ENCODE data around the gene ANKRD10. TPM values are rescaled to one million over a fixed set of nuclear protein-coding genes. Genes with fewer than 3 reads are reported as not detected.
A peak's percentile ranks its signal among the peaks of the same experiment; 100 is the strongest.
"Not testable (repeated sequence)": the region's sequence is repeated elsewhere in the genome, so short reads cannot be mapped to it uniquely, and the experiment has no call there.

The ANKRD10 gene
- polyA plus RNA-seq, 3 donors = 212 to 240 (median 214) TPM

DNA sequence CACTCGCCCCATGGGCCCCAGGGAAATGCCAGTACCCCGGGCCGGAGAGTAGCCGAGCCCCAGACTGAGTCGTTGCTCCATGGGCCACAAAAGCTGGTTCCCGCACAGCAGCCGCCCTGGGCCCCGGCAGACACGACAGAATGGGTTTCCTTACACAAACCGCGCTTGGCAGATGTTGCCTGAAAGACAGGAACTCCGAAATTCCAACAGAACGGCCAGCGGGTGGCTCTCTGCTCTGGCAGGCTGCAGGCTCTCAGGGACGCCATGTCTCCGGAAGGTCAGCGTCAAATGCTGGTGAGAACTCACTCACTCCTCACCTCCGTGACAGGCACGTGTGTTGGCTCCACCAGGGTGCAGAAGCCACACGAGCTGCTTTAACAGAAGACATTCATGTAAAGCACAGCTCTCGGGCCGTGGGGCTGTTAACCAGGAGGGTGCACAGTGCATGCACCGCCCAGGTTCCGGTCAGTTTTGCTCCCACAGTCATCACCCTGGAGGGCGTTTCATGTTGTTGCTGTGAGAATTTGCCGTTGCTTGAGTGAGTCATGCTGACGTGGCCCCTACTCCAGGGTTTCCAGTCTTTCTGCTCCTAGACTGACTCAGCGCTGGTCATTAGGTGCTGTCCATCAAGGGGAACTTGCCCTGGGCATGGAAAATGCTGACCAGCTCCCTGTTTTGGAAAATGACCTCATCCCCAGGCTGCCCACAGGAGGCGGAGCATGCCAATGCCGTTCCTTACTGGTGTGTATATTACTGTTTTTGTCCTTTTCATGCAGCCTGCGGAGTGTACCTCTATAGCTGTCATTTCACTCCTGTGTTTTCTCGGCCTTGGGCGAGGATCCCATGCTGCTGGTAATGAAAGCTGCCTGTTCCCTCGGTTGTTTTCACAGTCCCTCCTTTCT lies 44.8 kb downstream of the ANKRD10 start:
- peak; percentile 41 to 56 (median 54) for DNase-seq (ENCODE audit: low read depth in 3 of 3, low spot score in 2 of 3)

DNA sequence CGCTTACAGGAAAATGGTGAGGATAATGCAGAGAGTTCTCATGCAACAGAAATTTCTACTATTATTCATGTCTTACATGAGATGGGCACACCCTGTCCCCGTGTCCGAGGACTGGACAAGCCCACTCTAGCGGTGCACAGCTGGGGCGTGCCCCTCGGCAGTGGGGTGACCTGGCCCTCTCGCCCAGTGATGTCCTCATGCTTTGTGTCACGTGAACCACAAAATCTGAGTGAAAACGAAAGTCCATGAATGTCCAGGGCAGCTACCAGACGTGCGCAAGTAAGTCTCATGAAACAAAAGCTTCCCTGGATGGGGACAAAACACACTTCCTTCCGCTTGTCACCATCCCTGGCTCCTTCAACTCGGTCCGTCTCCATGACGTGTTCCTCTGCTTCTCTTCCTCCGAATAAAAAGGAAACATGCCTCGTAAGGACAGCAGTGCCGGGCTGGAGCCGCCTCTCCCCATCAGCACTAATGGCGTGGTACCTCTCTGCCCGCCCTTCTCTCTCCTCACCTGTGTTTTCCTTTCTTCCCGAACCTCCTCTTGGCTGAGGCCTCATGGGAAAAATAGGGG lies 45.6 kb downstream of the ANKRD10 start:
- no peak for DNase-seq (ENCODE audit: low read depth in 3 of 3, low spot score in 2 of 3)

GRCh38 chr13:110868720-110869119 lies 46.1 kb downstream of the ANKRD10 start:
- no peak for DNase-seq (ENCODE audit: low read depth in 3 of 3, low spot score in 2 of 3)

DNA sequence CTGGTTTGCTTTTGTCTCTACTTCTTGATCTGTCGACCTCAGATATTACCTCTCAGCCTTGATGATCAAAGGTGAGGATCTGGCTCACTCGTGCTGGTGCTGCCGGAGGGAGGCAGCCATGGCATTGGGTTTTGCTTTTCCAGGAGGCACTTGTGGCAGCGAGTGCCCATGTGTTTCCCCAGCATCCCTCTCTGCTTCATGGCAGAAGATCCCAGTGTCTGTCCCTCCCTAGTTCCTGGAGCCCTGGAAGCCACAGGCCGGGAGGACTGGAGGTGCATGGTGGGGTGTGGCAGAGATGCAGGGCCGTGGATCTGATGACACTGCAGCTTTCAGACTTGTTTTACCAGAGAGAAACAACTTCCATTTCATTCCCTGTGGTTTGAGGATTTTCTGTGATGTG lies 47.5 kb downstream of the ANKRD10 start:
- DNase-seq (ENCODE audit: low read depth in 3 of 3, low spot score in 2 of 3) = no peak

- DNase-seq (ENCODE audit: low read depth in 3 of 3, low spot score in 2 of 3) = no peak
Measured at GRCh38 chr13:110866491-110867170, 48.2 kb downstream of the ANKRD10 start.

DNA sequence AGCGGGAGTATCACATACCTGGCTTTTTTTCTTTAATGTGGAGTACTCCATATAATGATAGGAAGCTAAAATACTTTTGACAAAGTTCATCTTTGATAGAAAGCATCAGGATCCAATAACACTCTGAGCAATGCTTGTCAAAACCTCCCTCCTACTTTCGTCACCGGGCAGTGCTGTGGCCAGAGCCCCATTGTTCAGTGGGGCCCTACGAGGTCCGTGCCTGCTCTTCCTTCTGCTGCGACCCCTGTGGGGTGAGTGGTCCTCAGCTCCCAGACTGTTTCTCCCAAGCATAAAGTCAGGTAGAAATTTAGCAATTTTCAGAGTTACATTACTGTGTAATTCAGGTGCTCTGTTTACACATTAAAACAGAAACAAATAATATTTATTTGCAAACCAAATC lies 51.2 kb downstream of the ANKRD10 start:
- no peak for DNase-seq (ENCODE audit: low read depth in 3 of 3, low spot score in 2 of 3)

GRCh38 chr13:110860983-110861382 lies 53.9 kb downstream of the ANKRD10 start:
- no peak for DNase-seq (ENCODE audit: low read depth in 3 of 3, low spot score in 2 of 3)

GRCh38 chr13:110856942-110857835 lies 57.7 kb downstream of the ANKRD10 start:
- DNase-seq (ENCODE audit: low read depth in 3 of 3, low spot score in 2 of 3) = no peak

- DNase-seq (ENCODE audit: low read depth in 3 of 3, low spot score in 2 of 3) = no peak
Measured at GRCh38 chr13:110855363-110855762, 59.5 kb downstream of the ANKRD10 start.

- DNase-seq (ENCODE audit: low read depth in 3 of 3, low spot score in 2 of 3) = no peak
Measured at GRCh38 chr13:110854866-110855265, 60.0 kb downstream of the ANKRD10 start.

DNA sequence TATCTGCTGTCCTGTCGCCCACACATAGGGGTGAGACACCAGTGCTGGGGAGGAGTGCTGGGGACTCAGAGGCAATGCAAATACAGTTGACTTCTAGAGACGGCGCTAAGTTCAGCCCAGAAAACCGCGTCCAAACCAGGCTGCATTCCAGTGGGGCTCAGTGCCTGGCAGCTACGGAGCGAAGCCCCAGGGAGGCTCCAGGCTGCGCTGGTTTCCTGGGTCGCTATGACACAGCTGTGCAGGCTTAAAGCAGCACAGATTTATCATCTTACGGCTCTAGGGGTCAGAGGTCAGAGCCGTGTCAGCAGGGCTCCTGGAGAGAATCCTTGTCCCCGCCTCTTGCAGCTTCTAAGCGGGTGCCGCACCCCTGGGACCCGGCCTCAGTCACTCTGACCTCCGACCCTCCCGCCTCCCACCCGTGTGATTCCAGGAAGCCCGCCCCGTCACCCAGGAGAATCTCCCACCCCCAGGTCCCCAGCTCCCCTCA lies 61.6 kb downstream of the ANKRD10 start:
- no peak for DNase-seq (ENCODE audit: low read depth in 3 of 3, low spot score in 2 of 3)

DNA sequence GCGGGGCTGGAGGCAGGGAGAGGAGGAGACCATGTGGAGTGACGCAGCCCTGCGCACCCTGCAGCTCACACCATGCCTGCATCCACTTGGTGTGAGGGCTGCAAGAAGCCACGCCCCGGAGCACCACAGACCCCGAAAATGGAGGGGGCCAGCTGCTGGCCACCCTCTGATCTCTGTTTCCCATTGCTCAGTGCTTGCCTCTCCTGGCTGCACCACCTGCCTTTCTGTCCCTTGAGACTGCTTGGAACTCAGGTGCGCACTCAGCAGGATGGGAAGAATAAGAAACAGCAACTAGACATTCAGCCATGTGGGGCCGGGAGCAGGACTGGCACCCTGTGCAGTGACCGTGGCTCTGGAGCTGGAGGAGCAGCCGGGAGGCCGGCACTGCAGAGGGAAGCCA lies 64.0 kb downstream of the ANKRD10 start:
- no peak for DNase-seq (ENCODE audit: low read depth in 3 of 3, low spot score in 2 of 3)

DNA sequence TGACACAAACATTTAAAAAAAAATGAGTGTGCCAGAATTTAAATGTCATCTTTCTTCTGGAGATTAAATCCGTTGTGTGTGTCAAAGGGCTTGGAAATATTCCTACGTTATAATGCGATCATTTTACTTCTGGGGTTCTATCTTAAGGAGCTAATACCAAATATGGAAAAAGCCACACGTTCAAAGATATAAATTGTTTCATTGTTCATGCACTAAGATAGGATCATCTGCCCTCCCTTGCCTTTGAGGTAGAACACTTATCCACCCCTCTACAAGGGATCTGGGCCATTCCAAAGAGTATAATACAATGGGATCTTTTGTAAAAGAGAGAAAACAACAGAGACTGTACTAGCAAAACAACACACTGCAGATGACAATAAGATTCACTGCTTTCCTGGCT lies 64.9 kb downstream of the ANKRD10 start:
- no peak for DNase-seq (ENCODE audit: low read depth in 3 of 3, low spot score in 2 of 3)

DNA sequence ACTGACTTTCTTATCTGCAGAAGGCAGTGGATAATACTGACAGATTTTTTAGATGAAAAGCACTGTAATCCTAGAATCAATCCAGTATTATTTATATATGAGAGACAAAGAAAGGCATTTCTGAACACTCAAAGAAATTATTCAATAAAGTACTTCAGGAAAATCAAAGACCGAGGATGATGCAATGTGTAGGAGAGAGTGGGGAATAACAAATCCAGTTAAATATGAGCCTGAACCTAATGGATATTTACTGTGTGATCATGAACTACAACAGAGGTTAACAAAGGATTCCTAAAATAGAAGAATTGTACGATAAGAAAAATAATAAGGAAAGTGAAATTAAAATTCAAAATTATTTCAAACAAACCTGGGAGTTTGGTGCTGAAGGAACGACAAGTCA lies 69.3 kb downstream of the ANKRD10 start:
- no peak for DNase-seq (ENCODE audit: low read depth in 3 of 3, low spot score in 2 of 3)

- DNase-seq (ENCODE audit: low read depth in 3 of 3, low spot score in 2 of 3) = no peak
Measured at GRCh38 chr13:110841846-110842245, 73.0 kb downstream of the ANKRD10 start.

DNA sequence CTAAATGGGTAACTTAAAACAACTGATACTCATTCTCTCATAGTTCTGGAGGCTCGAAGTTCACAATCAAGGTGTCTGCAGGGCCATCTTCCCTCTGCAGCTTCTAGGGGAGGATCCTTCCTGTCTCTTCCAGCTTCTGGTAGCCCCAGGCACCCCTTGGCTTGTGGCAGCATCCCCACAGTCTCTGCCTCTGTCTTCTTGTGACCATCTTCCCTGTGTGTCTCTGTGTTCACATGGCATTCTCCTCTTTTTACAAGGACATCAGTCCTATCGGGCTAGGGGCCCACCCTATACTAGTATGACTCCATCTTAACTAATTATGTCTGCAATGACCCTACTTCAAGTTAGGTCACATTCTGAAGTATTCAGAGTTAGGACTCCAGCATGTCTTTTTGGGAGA lies 73.5 kb downstream of the ANKRD10 start:
- no peak for DNase-seq (ENCODE audit: low read depth in 3 of 3, low spot score in 2 of 3)

- DNase-seq (ENCODE audit: low read depth in 3 of 3, low spot score in 2 of 3) = no peak
Measured at GRCh38 chr13:110838867-110839538, 75.9 kb downstream of the ANKRD10 start.

DNA sequence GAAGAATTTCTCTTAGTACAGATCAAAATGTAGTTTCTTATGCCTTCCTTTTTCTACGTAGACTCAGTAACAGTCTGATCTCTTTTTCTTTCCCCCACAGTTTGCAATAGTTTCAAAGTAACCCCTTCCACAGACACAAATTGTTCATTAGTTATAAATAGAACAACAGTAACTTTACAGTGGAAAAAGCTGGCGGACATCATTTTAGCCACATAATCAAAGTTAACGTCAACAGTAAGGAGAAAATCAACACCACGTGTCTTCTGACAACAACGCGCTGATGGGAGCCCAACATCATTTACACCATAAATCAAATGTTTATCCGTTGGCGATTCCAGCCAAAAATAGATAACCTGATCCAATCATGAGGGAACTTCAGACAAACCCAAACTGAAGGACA lies 76.8 kb downstream of the ANKRD10 start:
- no peak for DNase-seq (ENCODE audit: low read depth in 3 of 3, low spot score in 2 of 3)

GRCh38 chr13:110837397-110838061 lies 77.3 kb downstream of the ANKRD10 start:
- not testable (repeated sequence) for DNase-seq (ENCODE audit: low read depth in 3 of 3, low spot score in 2 of 3)

DNA sequence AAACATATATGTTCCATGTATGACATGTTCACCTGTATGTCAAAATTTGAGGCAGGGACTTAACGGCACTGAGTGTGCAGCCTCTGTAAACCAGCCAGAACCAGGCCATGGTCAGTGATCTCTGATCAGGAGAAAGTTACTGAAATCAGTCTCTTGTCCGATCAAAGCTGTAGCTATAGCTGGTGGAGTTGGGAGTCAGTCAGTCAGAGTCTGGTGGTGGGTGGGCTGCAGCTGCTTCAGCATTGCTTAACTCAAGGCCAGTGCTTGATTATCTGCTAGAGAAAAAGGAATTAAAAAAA lies 78.3 kb downstream of the ANKRD10 start:
- DNase-seq (ENCODE audit: low read depth in 3 of 3, low spot score in 2 of 3) = no peak
